Stimulated activated naive CD4-positive, alpha-beta T cell (primary cell): Measurements from ENCODE around the gene APOM.

Experiments
- DNase-seq, 6 experiments: peaks; one replicate each; lab custom pipeline; 2025; lab: John Stamatoyannopoulos, UW

The APOM gene

DNA sequence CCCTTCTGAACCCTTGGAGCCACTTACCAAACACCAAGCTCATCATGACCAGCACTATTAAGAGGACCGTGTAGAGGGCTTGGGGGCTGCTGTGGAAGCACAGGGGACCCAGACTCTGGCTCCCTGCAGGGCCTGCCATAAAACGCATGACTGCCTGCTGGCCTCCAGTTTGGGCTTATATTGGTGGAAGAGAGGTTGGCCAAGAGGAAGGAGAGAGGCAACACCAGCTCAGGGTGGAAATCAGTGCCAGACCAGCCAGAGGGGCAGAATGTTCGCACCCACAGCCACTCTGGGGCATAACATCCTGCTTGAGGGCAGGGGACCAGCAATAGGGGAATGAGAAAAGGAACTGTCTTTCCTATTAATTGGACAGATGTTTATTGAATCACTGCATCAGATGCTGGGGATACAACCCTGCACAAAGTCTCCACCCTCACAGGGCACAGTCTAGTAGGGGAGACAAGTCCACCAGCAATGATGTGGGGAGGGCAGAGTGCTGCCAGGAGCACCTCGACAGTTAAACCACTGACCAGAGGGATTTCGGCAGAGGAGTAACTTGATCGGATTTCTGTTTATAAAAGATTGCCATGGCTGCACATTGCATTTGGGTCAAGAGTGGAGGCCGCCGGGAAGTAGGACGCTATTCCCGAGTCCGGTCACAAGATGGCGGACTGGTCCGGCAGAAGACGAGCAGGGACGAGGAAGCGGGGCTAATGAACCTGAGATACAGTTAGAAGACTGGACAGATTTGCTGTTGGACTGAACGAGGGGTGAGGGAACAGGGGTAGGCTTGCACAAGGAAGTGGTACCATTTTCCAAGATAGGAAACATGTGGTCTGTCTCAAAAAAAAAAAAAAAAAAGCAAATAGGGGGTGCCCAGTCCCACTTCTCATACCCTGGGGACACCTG is 24.8 kb downstream of the APOM start, which contains the start of gene LY6G5C:
TSS of gene LY6G5C (minus strand) at position 842 of the 909 bp plus-strand sequence. CDS start at position 148, 694 bp downstream.
- DNase-seq, result peak in 5 of 6 experiments; percentile 15 to 53 (median 44)

DNA sequence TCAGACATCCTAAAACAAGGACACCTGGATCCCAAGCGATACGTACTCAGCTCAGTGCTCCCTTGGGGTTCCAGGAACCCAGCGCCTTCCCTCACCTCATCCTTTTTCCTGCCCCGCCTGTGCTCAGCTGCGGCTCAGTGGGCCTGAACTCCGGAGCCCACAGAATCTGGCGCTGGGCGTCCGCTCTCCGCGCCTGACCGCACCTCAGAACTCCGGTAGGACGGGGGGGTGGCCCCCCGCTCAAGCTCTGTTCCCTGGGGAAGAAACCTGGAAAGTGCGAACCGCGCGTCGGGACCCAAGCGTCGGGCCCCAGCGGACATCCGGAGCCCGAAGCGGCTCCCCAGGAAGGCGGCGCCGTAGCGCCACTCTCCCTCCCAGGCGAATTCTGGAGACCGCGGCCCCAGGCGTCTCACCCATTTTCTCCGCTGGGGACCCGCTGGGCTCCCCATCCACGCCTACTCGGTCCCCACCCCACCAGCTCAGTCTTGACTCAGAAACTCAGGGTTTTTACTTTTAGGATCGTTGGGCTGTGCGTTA is 25.5 kb downstream of the APOM start:
- DNase-seq, result peak in 5 of 6 experiments; percentile 14 to 44 (median 26)

GRCh38 chr6:31683591-31683990 is 27.9 kb downstream of the APOM start:
- no peak for DNase-seq

- no peak for DNase-seq
Observed at GRCh38 chr6:31686483-31686882, 30.8 kb downstream of the APOM start.

- DNase-seq, result no peak
Observed at GRCh38 chr6:31687321-31687720, 31.6 kb downstream of the APOM start.

DNA sequence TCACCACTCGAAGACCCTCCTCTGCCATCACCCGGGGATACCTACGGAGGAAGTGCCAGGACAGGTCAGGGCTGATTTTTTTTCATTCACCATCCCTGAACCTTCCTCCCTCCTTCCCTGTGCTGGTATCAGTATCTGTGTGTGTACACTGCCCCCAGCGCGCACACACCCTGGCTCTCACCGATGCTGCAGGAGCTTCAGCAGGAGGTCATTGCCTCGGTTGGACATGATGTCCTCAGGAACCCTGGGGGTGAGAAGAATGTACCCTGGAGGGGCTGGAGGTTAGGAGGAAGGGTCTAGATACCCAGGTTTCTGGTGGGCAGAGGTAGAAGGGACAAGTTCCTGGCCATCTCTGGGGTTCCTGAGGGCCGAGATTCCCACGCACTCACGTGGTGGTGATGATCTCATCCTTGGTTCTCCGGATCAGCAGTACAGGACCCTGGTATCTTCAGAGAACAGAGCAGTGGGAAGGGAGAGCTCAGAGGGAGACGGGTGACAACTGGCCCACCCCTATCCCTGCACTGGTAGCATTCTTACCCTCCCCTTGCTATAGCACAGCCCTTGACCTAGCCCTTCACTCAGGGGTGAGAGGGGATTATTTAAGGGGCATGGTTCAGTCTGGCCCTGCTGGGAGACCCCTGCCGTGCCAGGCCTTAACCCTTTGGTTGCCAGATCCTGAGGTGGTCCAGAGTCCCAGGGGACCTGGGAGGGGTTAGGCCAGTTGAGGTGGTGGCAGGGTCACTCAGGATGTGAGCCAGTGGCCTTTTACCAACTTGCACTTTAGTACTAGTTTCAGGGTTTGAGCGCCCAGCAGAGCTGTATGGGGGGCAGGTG is 32.4 kb downstream of the APOM start:
- DNase-seq, result no peak

DNA sequence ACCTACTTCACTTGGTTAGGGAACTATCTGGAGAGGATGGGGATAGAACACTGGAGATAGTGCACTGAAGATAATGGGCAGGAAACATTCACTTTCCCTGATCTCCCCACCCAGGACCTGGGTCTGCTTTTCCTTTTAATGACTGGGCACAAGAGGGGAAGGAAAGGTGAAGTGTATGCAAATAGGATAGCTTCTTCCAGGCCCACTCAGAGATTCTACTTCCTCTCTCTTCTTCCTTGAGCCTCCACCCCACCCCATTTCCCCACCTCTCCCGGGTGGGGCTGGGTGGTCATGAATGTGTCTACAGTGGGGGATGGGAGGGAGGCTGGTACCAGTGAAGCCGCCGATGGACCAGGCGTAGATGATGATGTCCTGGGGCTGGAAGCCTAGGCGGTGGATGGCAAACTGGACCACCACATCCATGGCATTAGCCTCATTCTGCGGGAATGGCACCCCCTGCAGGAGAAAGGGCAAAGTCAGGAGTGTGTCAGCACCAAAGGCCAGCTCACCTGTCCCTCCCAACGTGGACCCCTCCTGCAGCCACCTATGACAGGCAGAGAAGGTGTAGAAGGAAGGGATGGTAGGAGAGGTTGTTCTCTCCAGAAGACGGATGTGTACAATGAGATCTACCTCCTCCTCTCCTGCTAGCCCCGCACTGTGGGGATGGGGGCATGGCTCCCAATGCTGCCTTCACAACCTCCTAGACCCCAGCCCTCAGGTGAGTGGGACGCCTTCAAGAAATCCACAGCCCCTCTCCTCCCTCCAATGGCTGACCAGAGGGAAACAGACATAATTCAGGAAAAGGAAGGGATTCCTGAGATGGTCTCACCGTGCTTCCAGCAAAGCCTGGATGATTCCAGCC is 33.8 kb downstream of the APOM start:
- peak in 1 of 6 experiments; percentile 4 for DNase-seq

DNA sequence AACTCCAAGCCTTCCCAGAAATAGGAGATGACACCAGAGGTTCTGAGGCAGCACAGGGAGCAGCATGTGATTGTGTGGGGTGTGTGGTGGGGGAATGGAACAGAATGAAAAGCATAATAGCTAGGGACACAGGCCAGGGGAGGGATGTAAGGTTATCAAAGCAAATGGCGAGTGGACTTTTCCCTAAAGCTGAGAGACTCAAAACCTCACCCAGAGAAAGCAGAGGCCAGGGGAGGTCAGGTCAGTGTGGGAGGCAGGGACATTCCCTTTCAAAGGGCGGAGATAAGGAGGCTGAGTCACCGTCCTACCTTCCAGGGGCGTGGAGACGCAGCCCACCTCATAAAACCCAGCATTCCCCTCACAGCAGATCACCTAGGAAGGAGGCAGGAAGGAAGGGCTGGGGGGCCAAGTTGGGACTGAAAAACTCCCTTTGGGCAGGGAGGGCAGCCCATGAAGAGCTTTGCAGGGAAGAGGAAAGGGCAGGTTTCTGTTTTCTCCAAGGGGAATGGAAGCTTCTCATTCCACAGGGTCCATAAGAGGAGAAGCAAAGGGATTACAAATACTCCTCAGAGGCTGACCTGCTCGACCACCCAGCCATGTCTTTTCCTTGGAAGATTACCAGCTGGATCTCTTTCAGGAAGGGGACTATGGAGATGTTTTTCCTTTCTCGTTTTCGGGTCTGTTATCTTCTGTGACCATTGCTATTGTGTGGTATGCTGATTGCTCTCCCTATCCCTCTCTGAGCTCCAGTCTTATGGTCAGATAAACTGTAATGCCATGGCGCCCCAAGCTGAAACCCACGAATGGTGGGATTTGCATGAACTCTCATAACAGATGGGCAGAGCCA is 34.8 kb downstream of the APOM start:
- no peak for DNase-seq

GRCh38 chr6:31691078-31691463 is 35.4 kb downstream of the APOM start:
- DNase-seq, result no peak

GRCh38 chr6:31691564-31692108 is 35.9 kb downstream of the APOM start:
- DNase-seq, result no peak

- DNase-seq, result no peak
Observed at GRCh38 chr6:31692353-31692752, 36.7 kb downstream of the APOM start.

DNA sequence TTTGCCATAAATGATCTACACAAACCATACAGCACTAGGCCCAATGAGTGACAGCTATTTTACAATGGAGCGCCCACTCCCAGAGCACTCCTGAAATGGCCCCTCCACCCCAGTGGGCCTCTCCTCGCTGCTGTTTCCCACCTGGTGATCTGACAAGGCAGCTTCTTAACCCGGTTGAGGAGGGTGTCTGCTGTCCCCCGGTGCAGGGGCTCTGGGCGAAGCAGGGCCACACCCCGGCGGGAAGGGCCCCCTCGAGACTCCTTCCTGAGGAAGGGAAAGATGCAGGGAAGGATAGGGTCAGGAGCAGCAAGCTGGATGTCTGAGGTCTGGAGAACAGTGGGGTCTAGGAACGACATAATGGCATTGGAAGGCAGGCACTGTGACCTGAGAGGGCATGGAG is 37.2 kb downstream of the APOM start:
- DNase-seq, result no peak

GRCh38 chr6:31693535-31693934 is 37.8 kb downstream of the APOM start:
- no peak for DNase-seq

- DNase-seq, result no peak
Observed at GRCh38 chr6:31697555-31697954, 41.9 kb downstream of the APOM start.

- no peak for DNase-seq
Observed at GRCh38 chr6:31700740-31701401, 45.2 kb downstream of the APOM start.

GRCh38 chr6:31701666-31702404 is 46.1 kb downstream of the APOM start:
- no peak for DNase-seq

- no peak for DNase-seq
Observed at GRCh38 chr6:31702405-31702818, 46.7 kb downstream of the APOM start.

DNA sequence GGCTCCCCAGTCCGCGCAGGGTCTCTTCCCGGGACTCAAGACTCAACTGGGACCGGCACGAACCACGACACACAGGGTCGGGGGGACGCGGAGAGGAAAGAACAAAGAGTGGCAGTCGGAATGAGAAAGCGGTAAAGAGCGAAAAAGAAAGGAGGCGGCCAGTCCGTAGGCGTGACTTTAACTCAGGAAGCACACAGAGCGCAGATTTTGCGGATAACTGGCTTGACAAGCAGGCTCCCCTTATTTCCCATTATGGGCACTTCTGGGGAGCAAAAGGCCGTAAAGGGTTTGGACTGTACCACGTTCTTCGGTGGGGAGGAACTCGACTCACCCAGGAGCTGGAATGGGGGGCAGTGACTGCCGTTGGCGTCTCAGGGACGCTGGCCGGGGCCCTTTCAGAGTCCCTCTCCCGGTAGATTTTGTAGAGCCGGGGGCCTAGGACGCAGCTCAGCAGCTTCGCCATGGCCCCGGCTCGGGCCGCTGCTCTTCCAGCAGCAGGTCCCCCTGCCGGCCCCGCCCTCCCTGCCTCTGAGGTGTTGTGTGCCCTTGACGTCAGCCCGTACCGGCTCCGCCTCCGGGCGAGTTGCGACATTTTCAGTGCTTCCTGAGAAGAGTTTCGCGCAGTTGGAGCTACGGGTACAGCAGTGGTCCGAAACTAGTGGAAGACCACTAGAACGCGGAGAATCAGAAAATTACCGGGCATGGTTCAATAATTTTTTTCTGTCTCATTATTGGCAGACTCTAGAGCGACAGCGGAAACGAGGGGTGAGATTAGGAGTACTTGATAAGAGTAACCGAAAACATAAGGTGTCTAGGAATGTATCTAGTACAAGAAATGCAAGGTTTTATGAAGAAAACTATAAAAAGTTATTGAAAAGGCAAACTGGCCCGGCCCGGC is 47.4 kb downstream of the APOM start, which contains the start of gene ABHD16A:
TSS of gene ABHD16A (minus strand) at position 506 of the 898 bp plus-strand sequence. CDS start at position 463, 43 bp downstream.
- peak; percentile 88 to 96 (median 94) for DNase-seq
